HTERT RPE-1 (cell line): ENCODE measurements around the gene NPIPA3.
"Not testable (repeated sequence)": the region's sequence is repeated elsewhere in the genome, so short reads cannot be mapped to it uniquely, and the experiment has no call there.

Experiments
- in situ Hi-C: fragments of 300-500 bp; cut with MboI; formaldehyde crosslinking; loops from 4 replicates; pipeline ENCODE4 v1.14.3; 2020; ENCODE audit warnings: low sequenced_read_pairs

The NPIPA3 gene

DNA sequence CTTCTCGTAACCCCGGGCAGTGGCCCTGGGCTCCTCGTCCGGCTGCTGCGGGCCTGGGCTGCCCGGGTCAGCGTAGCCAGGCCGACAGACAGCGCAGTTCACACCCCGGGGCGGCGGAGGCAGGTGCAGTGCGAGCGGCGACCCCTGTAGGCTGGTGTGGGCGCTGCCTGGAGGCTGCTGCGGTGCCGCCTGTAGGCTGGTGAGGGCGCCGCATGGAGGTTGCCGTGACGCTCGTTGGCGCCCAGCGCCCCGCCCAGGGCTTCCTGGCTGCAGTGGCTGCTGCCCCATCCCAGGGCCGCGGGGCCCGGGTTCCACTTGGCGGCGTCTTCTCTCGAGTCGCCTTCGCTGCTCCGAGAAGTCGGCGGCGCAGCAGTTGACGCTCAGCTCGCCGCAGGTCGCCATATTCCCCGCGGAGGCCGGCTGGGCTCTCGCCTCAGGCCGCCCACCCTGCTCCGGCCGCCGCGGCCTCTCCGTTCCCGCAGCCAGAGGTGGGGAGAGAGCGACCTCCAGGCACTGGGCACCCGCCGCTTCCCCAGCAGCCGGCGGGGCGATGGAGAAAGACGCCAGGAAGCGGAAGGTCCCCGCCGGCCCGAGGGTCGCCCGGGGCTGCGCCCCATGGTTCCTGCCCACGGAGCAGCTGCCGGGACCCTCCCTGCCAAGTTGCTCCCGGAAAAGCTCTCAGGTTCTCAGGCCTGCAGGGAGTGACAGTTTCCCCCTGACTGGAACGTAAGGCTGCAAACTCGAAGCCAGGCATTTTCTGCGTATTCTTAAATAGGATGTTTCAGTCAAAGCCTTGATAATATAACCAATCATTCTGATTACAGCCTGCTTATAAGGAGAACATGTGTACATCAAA, at the start of gene NPIPA3:
Gene NPIPA3, plus strand, starts transcription at position 256 of the 856 bp plus-strand sequence. CDS start 5,533 bp downstream, outside the sequence.
- in situ Hi-C loops, result not testable (repeated sequence)

DNA sequence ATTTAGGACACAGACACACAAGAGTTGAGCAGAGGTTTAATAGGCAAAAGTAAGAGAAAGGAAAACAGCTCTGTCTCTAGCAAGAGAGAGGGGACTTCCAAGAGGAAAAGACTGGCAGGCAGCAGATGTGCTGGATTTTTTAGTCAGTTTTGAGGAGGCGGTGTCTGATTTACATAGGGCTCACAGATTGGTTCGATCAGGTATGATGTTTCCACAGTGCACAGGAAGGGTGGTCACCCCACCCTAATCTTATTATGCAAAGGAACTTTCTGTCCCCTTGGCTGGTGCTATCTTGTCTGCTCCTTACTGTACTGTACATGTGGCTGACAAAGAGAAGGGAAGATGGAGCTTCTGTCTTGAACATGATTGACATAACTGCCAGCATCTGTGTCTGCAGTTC, 45.1 kb upstream of the NPIPA3 start:
- in situ Hi-C loops, result no loop called here

GRCh38 chr16:14667347-14668266, 35.6 kb upstream of the NPIPA3 start:
- in situ Hi-C loops, result no loop called here

DNA sequence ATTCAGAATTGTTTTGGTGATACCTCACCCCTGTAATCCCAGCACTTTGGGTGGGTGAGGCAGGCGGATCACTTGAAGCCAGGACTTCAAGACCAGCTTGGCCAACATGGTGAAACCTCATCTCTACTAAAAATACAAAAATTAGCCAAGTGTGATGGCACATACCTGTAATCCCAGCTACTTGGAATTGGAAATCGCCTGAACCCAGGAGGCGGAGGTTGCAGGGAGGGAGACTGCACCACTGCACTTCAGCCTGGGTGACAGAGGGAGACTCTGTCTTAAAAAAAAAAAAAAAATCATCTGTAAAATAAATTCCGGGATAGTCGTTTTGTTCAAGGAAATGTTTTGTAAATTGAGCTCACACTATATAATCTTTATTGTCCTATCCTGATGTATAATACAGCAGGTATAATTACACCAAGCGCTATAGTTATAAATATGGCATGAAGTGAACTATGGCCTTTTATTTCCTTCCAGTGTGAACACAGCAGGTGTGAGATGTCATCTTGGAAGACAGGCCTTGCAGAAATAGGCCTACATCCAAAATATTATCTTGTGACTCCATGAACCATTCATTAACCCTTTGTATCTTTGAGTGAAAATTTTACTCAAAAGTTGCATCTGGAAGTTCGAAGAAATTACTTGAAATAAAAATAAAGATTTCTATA, 34.5 kb upstream of the NPIPA3 start:
- in situ Hi-C loops, result no loop called here

DNA sequence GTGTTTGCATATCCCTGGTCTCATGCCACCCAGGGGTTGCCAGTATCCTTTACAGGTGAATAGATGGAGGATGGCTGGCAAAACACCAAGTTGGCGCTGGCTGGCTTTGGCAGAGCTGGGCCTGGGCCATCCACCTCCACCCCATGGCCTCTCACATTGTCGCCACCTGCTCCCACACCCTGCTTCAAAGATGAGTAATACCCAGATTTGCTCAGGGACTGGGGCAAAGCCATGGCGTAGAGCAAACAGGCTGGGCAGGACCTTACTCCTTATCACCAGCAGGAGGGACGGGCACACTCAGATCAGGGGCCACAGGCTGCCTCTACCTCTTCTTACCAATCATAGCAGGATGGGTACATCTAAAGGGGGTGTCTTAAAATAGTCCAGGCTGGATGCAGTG, 33.4 kb upstream of the NPIPA3 start:
- in situ Hi-C loops, result no loop called here

DNA sequence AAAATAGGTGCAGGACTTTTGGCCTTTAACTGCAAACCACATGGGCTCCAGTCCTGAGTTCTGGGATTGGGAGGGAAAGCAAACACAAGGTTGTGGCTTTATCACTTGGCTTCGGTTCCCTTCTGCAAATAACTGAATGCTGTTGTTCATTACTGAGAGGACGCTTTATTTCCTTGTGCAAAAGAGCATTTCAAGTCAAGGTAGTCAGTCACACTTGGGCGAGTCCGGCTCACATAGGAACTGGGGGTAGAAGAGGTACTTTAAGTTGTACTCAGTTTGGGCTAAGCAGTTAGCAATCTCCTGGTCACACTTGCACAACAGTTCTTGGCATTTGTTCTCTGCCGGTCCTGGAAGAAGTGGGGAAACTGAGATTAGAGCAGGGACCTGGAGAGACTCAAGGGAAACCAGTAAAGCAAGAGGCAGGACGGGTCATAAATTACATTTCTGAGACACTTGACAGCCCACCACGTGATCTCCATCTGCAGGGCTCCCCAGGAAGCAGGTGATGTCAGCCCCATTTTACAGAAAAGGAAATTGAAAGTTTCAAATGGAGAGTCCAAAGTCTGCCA, 30.7 kb upstream of the NPIPA3 start:
- in situ Hi-C loops, result no loop called here

GRCh38 chr16:14676633-14677032, 26.6 kb upstream of the NPIPA3 start:
- in situ Hi-C loops, result no loop called here

DNA sequence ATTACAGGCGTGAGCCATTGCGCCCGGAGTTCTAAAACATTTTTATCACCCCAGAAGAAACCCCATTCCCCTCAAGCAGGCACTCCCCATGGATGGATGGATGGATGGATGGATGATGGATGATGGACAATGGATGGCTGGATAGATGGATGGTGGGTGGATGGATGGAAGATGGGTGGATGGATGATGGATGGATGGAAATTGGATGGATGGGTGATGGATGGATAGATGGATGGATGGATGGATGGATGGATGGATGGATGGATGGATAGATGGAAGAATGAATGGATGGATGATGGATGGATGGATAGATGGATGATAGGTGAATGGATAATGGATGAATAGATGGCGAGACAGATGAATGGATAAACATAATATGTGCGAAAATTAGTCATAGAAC, 25.6 kb upstream of the NPIPA3 start:
- in situ Hi-C loops, result no loop called here

- in situ Hi-C loops, result no loop called here
Observed at GRCh38 chr16:14678748-14679497, 24.3 kb upstream of the NPIPA3 start.

GRCh38 chr16:14680396-14680795, 22.8 kb upstream of the NPIPA3 start:
- in situ Hi-C loops, result not testable (repeated sequence)

- in situ Hi-C loops, result no loop called here
Observed at GRCh38 chr16:14681115-14681514, 22.1 kb upstream of the NPIPA3 start.

GRCh38 chr16:14682121-14682520, 21.1 kb upstream of the NPIPA3 start:
- in situ Hi-C loops, result no loop called here

- in situ Hi-C loops, result not testable (repeated sequence)
Observed at GRCh38 chr16:14685870-14686793, 17.1 kb upstream of the NPIPA3 start.

DNA sequence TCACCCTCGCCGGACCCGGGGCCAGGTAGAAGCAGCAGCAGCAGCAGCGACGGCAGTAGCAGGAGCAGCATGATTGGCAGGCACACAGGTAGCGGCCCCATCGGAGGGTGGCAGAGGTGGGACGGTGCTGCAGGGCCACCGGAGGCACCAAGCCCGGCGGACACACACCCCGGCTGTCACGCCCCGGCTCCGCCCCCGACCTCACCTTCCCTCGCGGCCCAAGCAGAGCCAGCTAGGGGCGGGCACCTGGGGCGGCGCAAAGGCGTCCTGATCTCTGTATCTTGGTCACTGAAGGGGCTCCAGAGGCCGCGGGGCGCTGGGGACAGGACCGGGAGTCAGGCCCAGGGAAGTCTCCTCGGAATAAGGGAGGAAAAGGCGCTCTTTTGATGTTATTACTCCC, 9.1 kb upstream of the NPIPA3 start, which contains the start of gene PLA2G10:
Gene PLA2G10, minus strand, starts transcription at position 180 of the 400 bp plus-strand sequence. Its CDS starts 79 bp downstream, at position 101.
- in situ Hi-C loops, result not testable (repeated sequence)

- in situ Hi-C loops, result not testable (repeated sequence)
Observed at GRCh38 chr16:14701859-14702258, 1.4 kb upstream of the NPIPA3 start.

GRCh38 chr16:14702672-14703071, 539 bp upstream of the NPIPA3 start:
- in situ Hi-C loops, result not testable (repeated sequence)

DNA sequence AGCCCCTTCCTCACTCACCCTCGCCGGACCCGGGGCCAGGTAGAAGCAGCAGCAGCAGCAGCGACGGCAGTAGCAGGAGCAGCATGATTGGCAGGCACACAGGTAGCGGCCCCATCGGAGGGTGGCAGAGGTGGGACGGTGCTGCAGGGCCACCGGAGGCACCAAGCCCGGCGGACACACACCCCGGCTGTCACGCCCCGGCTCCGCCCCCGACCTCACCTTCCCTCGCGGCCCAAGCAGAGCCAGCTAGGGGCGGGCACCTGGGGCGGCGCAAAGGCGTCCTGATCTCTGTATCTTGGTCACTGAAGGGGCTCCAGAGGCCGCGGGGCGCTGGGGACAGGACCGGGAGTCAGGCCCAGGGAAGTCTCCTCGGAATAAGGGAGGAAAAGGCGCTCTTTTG, 30.0 kb downstream of the NPIPA3 start:
- in situ Hi-C loops, result not testable (repeated sequence)

DNA sequence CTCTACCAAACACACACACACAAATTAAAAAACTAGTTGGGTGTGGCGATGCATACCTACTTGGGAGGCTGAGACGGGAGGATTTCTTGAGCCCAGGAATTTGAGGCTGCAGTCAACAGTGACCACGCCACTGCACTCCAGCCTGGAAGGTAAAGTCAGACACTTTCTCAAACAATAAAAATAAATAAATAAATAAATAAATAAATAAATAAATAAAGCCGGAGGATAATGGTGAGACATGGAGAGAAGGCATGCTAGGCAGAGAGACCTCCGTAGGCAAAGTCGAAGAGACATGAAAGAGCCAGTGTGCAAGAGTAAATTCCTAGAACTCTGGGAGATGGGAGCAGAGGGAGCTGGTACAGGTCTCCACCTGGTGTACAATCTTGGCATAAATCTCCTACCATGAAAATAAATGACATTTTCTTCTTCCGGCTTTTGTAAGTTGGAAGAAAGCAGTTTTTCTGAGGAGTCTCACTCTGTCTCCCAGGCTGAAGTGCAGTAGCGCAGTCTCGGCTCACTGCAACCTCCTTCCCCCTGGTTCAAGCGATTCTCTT, 37.7 kb downstream of the NPIPA3 start:
- in situ Hi-C loops, result not testable (repeated sequence)

GRCh38 chr16:14741794-14742193, 38.6 kb downstream of the NPIPA3 start:
- in situ Hi-C loops, result not testable (repeated sequence)
